ENCODE data around the gene CCDC3. TPM values are rescaled to one million over a fixed set of nuclear protein-coding genes. Genes with fewer than 3 reads are reported as not detected.

Gene CCDC3
- total RNA-seq (1 to 10 TPM; 6.5 to 6.6 TPM), polyA plus RNA-seq (10 to 100 TPM in 1 of 2 donors, 1 to 10 TPM in 1; 2.2 to 12.3 TPM)

GRCh38 chr10:13001041-13001886 lies at the start of gene CCDC3:
CCDC3 (minus strand) TSS chr10:13001713; CDS start chr10:13001570, 143 bp downstream.
- H3K4me1 ChIP-seq (ENCODE audit: control insufficient read depth in 4 of 4, insufficient read depth in 4 of 4, low read length in 3 of 4), result peaks cover 0 to 16% (median 4%) of the 10 kb centered on the region in 4 donors
- 4% methylated on average over 93 of the region's 93 CpGs for WGBS
- peaks cover 0 to 5% (median 1%) of the 10 kb centered on the region in 4 donors for H3K27me3 ChIP-seq (ENCODE audit: control insufficient read depth in 4 of 4, insufficient read depth in 4 of 4, low read length in 3 of 4)
- no peaks in the 10 kb centered on the region for H3K36me3 ChIP-seq (ENCODE audit: control insufficient read depth in 4 of 4, insufficient read depth in 3 of 4, low read depth in 1 of 4, low read length in 3 of 4)
- TF ChIP-seq CTCF (IDR thresholded peaks at IDR 0.05; ENCODE audit: low read depth, low read length, missing input control), result no peak
- no peak for TF ChIP-seq NR2F2 (IDR thresholded peaks at IDR 0.05)
- no peak for TF ChIP-seq RAD21 (IDR thresholded peaks at IDR 0.05)
- TF ChIP-seq HNF4A (conservative IDR thresholded peaks at IDR 0.05), result no peak
- TF ChIP-seq, protein P1, sequence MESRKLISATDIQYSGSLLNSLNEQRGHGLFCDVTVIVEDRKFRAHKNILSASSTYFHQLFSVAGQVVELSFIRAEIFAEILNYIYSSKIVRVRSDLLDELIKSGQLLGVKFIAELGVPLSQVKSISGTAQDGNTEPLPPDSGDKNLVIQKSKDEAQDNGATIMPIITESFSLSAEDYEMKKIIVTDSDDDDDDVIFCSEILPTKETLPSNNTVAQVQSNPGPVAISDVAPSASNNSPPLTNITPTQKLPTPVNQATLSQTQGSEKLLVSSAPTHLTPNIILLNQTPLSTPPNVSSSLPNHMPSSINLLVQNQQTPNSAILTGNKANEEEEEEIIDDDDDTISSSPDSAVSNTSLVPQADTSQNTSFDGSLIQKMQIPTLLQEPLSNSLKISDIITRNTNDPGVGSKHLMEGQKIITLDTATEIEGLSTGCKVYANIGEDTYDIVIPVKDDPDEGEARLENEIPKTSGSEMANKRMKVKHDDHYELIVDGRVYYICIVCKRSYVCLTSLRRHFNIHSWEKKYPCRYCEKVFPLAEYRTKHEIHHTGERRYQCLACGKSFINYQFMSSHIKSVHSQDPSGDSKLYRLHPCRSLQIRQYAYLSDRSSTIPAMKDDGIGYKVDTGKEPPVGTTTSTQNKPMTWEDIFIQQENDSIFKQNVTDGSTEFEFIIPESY (IDR thresholded peaks at IDR 0.05), result no peak
- no peak for TF ChIP-seq FOXA1 (IDR thresholded peaks at IDR 0.05)
- no peak for TF ChIP-seq HNF4G (IDR thresholded peaks at IDR 0.05)
- no peak for TF ChIP-seq GABPA (IDR thresholded peaks at IDR 0.05 in 1 of 2, conservative IDR thresholded peaks at IDR 0.05 in 1 of 2)
- TF ChIP-seq, protein P2, sequence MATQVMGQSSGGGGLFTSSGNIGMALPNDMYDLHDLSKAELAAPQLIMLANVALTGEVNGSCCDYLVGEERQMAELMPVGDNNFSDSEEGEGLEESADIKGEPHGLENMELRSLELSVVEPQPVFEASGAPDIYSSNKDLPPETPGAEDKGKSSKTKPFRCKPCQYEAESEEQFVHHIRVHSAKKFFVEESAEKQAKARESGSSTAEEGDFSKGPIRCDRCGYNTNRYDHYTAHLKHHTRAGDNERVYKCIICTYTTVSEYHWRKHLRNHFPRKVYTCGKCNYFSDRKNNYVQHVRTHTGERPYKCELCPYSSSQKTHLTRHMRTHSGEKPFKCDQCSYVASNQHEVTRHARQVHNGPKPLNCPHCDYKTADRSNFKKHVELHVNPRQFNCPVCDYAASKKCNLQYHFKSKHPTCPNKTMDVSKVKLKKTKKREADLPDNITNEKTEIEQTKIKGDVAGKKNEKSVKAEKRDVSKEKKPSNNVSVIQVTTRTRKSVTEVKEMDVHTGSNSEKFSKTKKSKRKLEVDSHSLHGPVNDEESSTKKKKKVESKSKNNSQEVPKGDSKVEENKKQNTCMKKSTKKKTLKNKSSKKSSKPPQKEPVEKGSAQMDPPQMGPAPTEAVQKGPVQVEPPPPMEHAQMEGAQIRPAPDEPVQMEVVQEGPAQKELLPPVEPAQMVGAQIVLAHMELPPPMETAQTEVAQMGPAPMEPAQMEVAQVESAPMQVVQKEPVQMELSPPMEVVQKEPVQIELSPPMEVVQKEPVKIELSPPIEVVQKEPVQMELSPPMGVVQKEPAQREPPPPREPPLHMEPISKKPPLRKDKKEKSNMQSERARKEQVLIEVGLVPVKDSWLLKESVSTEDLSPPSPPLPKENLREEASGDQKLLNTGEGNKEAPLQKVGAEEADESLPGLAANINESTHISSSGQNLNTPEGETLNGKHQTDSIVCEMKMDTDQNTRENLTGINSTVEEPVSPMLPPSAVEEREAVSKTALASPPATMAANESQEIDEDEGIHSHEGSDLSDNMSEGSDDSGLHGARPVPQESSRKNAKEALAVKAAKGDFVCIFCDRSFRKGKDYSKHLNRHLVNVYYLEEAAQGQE (IDR thresholded peaks at IDR 0.05), result no peak
- TF ChIP-seq FOXA2 (IDR thresholded peaks at IDR 0.05), result no peak
- no peak for TF ChIP-seq RXRA (IDR thresholded peaks at IDR 0.05)
- no peak for TF ChIP-seq MAX (IDR thresholded peaks at IDR 0.05)
- TF ChIP-seq, protein P3, sequence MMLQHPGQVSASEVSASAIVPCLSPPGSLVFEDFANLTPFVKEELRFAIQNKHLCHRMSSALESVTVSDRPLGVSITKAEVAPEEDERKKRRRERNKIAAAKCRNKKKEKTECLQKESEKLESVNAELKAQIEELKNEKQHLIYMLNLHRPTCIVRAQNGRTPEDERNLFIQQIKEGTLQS (IDR thresholded peaks at IDR 0.05), result no peak
- TF ChIP-seq EGR1 (IDR thresholded peaks at IDR 0.05; ENCODE audit: low read depth in 2 of 2), result no peak
- no peak for TF ChIP-seq SP1 (IDR thresholded peaks at IDR 0.05)
- TF ChIP-seq YY1 (IDR thresholded peaks at IDR 0.05), result no peak
- no peak for TF ChIP-seq TAF1 (conservative IDR thresholded peaks at IDR 0.05)
- TF ChIP-seq JUND (IDR thresholded peaks at IDR 0.05), result no peak
- no peak within 1 kb of the TSS for H3K9ac ChIP-seq (ENCODE audit: low read depth in 1 of 2, low read length in 2 of 2)
- DNase-seq (ENCODE audit: low spot score), result no peak
- H3K27ac ChIP-seq (ENCODE audit: low read depth in 1 of 2, low read length in 2 of 2), result no peak within 1 kb of the TSS
- peak within 1 kb of the TSS in 2 of 3 donors; percentile 29 to 61 for H3K4me3 ChIP-seq (ENCODE audit: low read depth in 1 of 3, low read length in 3 of 3)
- peaks cover 0 to 3% (median 0%) of the 10 kb centered on the region in 4 donors for H3K9me3 ChIP-seq (ENCODE audit: control insufficient read depth in 4 of 4, low read length in 3 of 4)

All from liver (tissue), 9 donors.